SK-MEL-5 (cell line): ENCODE results near the gene CFAP69. TPM values are rescaled to one million over a fixed set of nuclear protein-coding genes. Genes with fewer than 3 reads are reported as not detected.

Source experiments
- DNase-seq: peaks from one replicate; pipeline ENCODE4 v3.0.0-alpha.2; 2016; ENCODE audit warnings: low read depth, low spot score
- in situ Hi-C: cut with HindIII; loops from 2 replicates; pipeline ENCODE4 v1.10.0; 2016; ENCODE audit warnings: low sequenced_read_pairs, high pct_unique_total_duplicates, low pct_unique_long_range_greater_than_20kb
- polyA plus RNA-seq, 2 experiments: library from polyadenylated mRNA; depleted of rRNA; stranded (reverse); fragments of >200 nt; gene quantifications; 2 replicates each; pipeline ENCODE4 v1.2.3, GENCODE V29; 2015
- total RNA-seq: library from RNA; depleted of rRNA; stranded (reverse); fragments of >200 nt; shearing (Covaris generic); gene quantifications from 2 replicates; pipeline ENCODE4 v1.2.3, GENCODE V29; 2014; rRNA removed

CFAP69 gene, protein sequence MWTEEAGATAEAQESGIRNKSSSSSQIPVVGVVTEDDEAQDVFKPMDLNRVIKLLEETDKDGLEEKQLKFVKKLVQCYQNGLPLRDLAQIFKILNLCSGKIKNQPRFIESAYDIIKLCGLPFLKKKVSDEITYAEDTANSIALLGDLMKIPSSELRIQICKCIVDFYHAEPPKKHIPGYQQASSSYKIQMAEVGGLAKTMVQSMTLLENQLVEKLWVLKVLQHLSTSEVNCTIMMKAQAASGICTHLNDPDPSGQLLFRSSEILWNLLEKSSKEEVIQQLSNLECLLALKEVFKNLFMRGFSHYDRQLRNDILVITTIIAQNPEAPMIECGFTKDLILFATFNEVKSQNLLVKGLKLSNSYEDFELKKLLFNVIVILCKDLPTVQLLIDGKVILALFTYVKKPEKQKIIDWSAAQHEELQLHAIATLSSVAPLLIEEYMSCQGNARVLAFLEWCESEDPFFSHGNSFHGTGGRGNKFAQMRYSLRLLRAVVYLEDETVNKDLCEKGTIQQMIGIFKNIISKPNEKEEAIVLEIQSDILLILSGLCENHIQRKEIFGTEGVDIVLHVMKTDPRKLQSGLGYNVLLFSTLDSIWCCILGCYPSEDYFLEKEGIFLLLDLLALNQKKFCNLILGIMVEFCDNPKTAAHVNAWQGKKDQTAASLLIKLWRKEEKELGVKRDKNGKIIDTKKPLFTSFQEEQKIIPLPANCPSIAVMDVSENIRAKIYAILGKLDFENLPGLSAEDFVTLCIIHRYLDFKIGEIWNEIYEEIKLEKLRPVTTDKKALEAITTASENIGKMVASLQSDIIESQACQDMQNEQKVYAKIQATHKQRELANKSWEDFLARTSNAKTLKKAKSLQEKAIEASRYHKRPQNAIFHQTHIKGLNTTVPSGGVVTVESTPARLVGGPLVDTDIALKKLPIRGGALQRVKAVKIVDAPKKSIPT
- total RNA-seq, result 2.1 and 6.6 TPM in 2 replicates
- 2.4 and 2.7 TPM in 2 replicates for polyA plus RNA-seq (2015; cell fraction: cytosol; rRNA removed)
- polyA plus RNA-seq (2015; cell fraction: nucleus; rRNA removed), result 8.4 and 12.9 TPM in 2 replicates

GRCh38 chr7:90244909-90245851, at the start of gene CFAP69:
Gene CFAP69, plus strand, starts transcription at chr7:90245174. Its CDS starts 251 bp downstream, at chr7:90245425.
- in situ Hi-C loops, result no loop called here
- DNase-seq, result peak; percentile 88

- in situ Hi-C loops, result no loop called here
- DNase-seq, result no peak
These were observed 43.3 kb upstream of the CFAP69 start for GRCh38 chr7:90201500-90202195.

DNA sequence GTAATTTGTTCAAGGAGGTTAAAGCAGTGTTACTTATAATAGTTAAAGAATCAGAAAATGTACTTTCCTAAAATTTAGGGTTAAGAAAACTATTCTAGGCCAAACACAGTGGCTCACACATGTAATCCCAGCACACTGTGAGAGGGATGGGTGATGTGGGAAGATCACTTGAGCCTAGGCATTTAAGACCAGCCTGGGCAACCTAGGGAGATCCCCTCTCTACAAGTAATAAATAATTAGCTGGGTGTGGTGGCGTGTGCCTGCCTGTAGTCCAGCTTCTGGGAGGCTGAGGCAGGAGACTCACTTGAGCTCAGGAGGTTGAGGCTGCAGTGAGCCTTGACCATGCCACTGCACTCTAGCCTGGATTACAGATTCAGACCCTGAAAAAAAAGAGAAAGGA, 37.0 kb upstream of the CFAP69 start:
- DNase-seq, result no peak
- in situ Hi-C loops, result no loop called here

DNA sequence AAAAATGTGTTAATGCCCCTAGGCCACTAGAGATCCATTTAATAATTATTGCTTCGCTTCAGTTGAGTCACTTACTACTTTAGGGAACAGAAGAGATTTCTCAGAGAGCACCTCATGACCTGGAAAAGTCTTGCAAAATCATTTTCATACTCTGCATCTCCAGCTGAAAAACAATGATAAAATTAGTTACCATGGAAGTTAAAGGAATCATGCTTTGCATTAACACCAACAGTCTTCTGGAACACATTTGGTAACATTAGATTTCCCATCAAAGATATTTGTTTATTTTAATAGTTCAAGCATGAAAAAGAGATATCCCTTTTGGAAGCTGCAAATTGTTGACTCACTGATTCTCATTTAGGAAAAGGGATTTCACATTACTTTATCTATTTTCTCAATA, 35.2 kb upstream of the CFAP69 start:
- in situ Hi-C loops, result no loop called here

DNA sequence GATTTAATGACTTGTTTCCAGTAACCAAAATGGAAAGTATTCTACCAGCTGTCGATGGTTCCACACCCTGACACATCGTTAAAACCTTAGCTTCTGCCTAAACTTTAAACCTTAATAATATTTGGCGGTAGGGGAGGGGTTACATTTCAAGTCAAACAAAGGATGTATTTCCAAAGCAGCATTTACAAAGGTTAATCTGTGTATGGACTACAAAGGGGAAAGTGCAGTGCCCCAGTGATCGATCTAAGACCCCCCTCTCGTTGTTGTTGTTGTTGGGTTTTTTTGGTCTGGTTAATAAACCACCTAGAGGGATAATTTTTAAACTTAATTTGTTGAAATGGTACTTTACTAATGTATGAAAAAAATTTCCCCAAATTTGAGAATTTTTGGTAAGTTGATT, 34.5 kb upstream of the CFAP69 start:
- in situ Hi-C loops, result no loop called here
- DNase-seq, result no peak

More for the DNA sequence above, 35.2 kb upstream of the CFAP69 start:
- DNase-seq, result no peak

DNA sequence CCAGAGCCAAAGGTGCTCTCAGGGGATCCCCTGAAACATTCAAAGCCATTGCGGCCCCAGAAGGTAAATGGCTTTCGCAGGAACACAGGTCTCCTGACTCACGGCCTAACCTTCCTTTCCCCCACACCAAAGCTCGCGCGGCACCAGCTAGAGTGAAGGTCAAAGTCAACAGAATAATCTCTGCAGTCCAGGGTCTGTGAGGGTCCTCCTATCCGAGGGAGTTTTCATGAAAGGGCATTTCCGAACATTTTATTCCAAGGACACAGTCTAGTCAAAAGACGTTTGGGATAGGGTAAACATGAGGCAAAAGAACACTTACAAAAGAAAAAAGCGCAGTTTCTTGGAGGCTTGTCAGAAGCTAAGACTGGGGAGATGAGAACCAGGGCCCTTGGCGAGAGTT, 34.0 kb upstream of the CFAP69 start:
- in situ Hi-C loops, result no loop called here
- no peak for DNase-seq

GRCh38 chr7:90211391-90212148, 33.4 kb upstream of the CFAP69 start, which contains the start of gene STEAP2:
Gene STEAP2, plus strand, starts transcription at chr7:90211740. Its CDS starts 13,343 bp downstream, at chr7:90225083.
- peak; percentile 77 for DNase-seq

GRCh38 chr7:90212149-90212495, 32.9 kb upstream of the CFAP69 start:
- in situ Hi-C loops, result no loop called here
- DNase-seq, result no peak

More at GRCh38 chr7:90211391-90212148, 33.4 kb upstream of the CFAP69 start, which contains the start of gene STEAP2:
- in situ Hi-C loops, result no loop called here

- DNase-seq, result no peak
- in situ Hi-C loops, result no loop called here
These were observed 31.5 kb upstream of the CFAP69 start for GRCh38 chr7:90213521-90213920.

DNA sequence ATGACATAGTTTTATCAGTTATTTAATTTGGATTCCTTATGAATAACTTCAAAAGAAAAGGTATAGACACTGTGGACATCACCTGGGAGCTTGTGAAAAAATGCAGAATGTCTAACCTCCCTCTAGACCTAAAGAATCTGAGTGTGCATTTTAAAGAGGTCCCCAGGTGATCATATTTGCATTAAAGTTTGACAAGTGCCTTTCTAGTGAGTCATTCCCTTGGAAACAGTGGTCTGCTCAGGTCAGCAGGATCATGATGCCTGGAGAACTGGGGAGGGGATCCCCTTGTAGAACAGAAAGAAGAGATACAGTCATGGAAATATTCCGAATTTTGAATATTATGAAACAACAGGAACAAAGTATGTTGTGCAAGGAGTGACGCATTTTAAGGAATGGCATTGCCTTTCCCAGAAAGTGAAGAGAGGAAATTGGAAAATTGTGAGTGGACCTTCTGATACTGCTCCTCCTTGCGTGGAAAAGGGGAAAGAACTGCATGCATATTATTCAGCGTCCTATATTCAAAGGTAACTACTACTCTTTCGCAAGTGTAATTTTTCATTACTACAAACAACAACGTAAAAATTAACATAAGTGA, 28.8 kb upstream of the CFAP69 start:
- no peak for DNase-seq
- in situ Hi-C loops, result no loop called here

GRCh38 chr7:90216771-90217170, 28.2 kb upstream of the CFAP69 start:
- in situ Hi-C loops, result no loop called here
- DNase-seq, result no peak

GRCh38 chr7:90222390-90222789, 22.6 kb upstream of the CFAP69 start:
- DNase-seq, result no peak
- in situ Hi-C loops, result no loop called here

GRCh38 chr7:90222811-90223725, 21.9 kb upstream of the CFAP69 start:
- no peak for DNase-seq
- in situ Hi-C loops, result no loop called here

GRCh38 chr7:90224195-90224594, 20.8 kb upstream of the CFAP69 start:
- in situ Hi-C loops, result no loop called here
- DNase-seq, result no peak

- in situ Hi-C loops, result no loop called here
- no peak for DNase-seq
These were observed 19.8 kb upstream of the CFAP69 start for GRCh38 chr7:90225181-90225580.
